K562 (cell line): ENCODE results near the gene SCARF2. TPM values are rescaled to one million over a fixed set of nuclear protein-coding genes. Genes with fewer than 3 reads are reported as not detected.
A peak's percentile ranks its signal among the peaks of the same experiment; 100 is the strongest.

Experiments
- ATAC-seq: fragments of 200-7000 bp; cut with Tn5 transposase; 3 replicates; pipeline ENCODE4 v1.9.1; 2020; ENCODE audit warnings: moderate library complexity
- BruUV-seq: library from RNA; stranded (reverse); fragments of 400-500 nt; replicated peaks from 2 replicates; lab custom pipeline; 2021; lab: Mats Ljungman, UMichigan
- CTCF ChIA-PET: fragments of 300-600 bp; formaldehyde crosslinking; extraction: SDS; loops from one replicate; lab custom pipeline; 2021; ENCODE audit warnings: low intra/inter-chr PET ratio; lab: Yijun Ruan, JAX
- POLR2A ChIA-PET: fragments of 300-600, 350-650 bp; sonication (Branson Sonifier 250); formaldehyde crosslinking; extraction: SDS; loops from one replicate; lab custom pipeline; 2021; ENCODE audit warnings: antibody characterized with exemption, inconsistent platforms; lab: Yijun Ruan, JAX
- DNase-seq, 4 experiments: peaks; one replicate each; pipeline versions ENCODE4 v3.0.0 to v3.0.0-alpha.2; 2011 to 2018; ENCODE audit warnings: low spot score in 3 of 4, mixed read lengths in 3 of 4; ENCODE audit errors: extremely low read depth in 1 of 4
- FAIRE-seq: peaks from 2 replicates; lab custom pipeline; 2011; peaks lifted over from hg19 to GRCh38; lab: Jason Lieb, UNC
- H2AFZ ChIP-seq: 2 replicates; pipeline ENCODE4 v1.6.0; 2011; ENCODE audit warnings: low read depth, low read length, control low read depth, inconsistent platforms
- H3K27ac ChIP-seq: fragments of 200-600 bp; 3 replicates; pipeline ENCODE4 v1.8.0; 2011; ENCODE audit warnings: low read depth, mild to moderate bottlenecking, control low read depth, inconsistent platforms, low read length, moderate library complexity, mixed read lengths; ENCODE audit errors: extremely low read depth
- H3K27me3 ChIP-seq, 2 experiments: fragments of 300-600 bp in 1 of 2; 2 replicates in 1 of 2; 3 replicates in 1 of 2; pipeline versions ENCODE4 v1.6.0 to v1.8.0; 2011; ENCODE audit warnings: inconsistent platforms in 2 of 2, low read length in 2 of 2, mild to moderate bottlenecking in 1 of 2, mixed read lengths in 1 of 2, moderate library complexity in 1 of 2; ENCODE audit not compliant: control insufficient read depth in 2 of 2, insufficient read depth in 2 of 2
- H3K36me3 ChIP-seq: fragments of 300-600 bp; 3 replicates; pipeline ENCODE4 v1.8.0; 2011; ENCODE audit warnings: mild to moderate bottlenecking, low read length, inconsistent platforms; ENCODE audit not compliant: control insufficient read depth, insufficient read depth
- H3K4me1 ChIP-seq, 2 experiments: fragments of 200-600 bp in 1 of 2; replicated peaks in 1 of 2; 2 replicates in 1 of 2; 3 replicates in 1 of 2; pipeline versions ENCODE4 v1.5.1 to v1.8.0; 2011; ENCODE audit warnings: inconsistent platforms in 2 of 2, low read length in 2 of 2, mild to moderate bottlenecking in 1 of 2, mixed read lengths in 1 of 2, moderate library complexity in 1 of 2; ENCODE audit not compliant: control insufficient read depth in 2 of 2, insufficient read depth in 2 of 2
- H3K4me2 ChIP-seq: 2 replicates; pipeline ENCODE4 v1.6.1; 2011; ENCODE audit warnings: low read length, control low read depth, inconsistent platforms, mixed read lengths; ENCODE audit not compliant: insufficient read depth
- H3K4me3 ChIP-seq: fragments of 200-600 bp; sonication (generic), shearing (Covaris generic); 2 replicates; pipeline ENCODE4 v1.5.1; 2016; ENCODE audit warnings: control low read depth, inconsistent platforms
- H3K79me2 ChIP-seq: fragments of 200-600 bp; 3 replicates; pipeline ENCODE4 v1.8.0; 2011; ENCODE audit warnings: low read length, inconsistent platforms; ENCODE audit not compliant: control insufficient read depth, insufficient read depth
- H3K9ac ChIP-seq, 2 experiments: 2 replicates each; pipeline versions ENCODE4 v1.6.0 to v1.6.1; 2011; ENCODE audit warnings: low read depth in 2 of 2, low read length in 2 of 2, control low read depth in 1 of 2, inconsistent platforms in 1 of 2, mild to moderate bottlenecking in 1 of 2, mixed read lengths in 1 of 2; ENCODE audit not compliant: insufficient read depth in 1 of 2
- H3K9me1 ChIP-seq: one replicate; pipeline ENCODE4 v1.6.0; 2011; ENCODE audit warnings: inconsistent platforms, mild to moderate bottlenecking, low read length, moderate library complexity; ENCODE audit not compliant: control insufficient read depth, insufficient read depth
- H3K9me3 ChIP-seq: replicated peaks from 2 replicates; pipeline ENCODE4 v1.5.1; 2011; ENCODE audit warnings: low read depth, low read length, inconsistent platforms; ENCODE audit not compliant: control insufficient read depth, insufficient read depth
- H4K20me1 ChIP-seq: replicated peaks from 2 replicates; pipeline ENCODE4 v1.6.1; 2011; ENCODE audit warnings: low read length, inconsistent platforms, mixed read lengths; ENCODE audit not compliant: control insufficient read depth, insufficient read depth
- BRF1 ChIP-seq: IDR thresholded peaks from 3 replicates; pipeline ENCODE4 v1.6.1; 2011; ENCODE audit warnings: borderline replicate concordance, mild to moderate bottlenecking; ENCODE audit not compliant: insufficient read length; ENCODE audit errors: extremely low read depth
- FOSL1 ChIP-seq: fragments of 200-800 bp; sonication (Bioruptor generic); conservative IDR thresholded peaks from 2 replicates; pipeline ENCODE4 v1.6.1; 2016; ENCODE audit warnings: missing genetic modification characterization, missing compliant biosample characterization
- JUND ChIP-seq, 2 experiments: IDR thresholded peaks; 2 replicates in 1 of 2; 3 replicates in 1 of 2; pipeline ENCODE4 v1.6.1; 2011; ENCODE audit warnings: borderline replicate concordance in 2 of 2, low read depth in 2 of 2, low read length in 2 of 2, improper control_type of control experiment in 1 of 2, missing biosample characterization in 1 of 2, missing genetic modification characterization in 1 of 2, missing genetic modification reagents in 1 of 2
- MTA3 ChIP-seq: fragments of 450-650 bp; formaldehyde crosslinking; IDR thresholded peaks from 2 replicates; pipeline ENCODE4 v1.6.1; 2017; ENCODE audit warnings: mild to moderate bottlenecking, borderline replicate concordance
- RBM14 ChIP-seq: fragments of 200-400 bp; formaldehyde crosslinking; IDR thresholded peaks from 2 replicates; pipeline ENCODE4 v1.6.1; 2018; ENCODE audit warnings: low read depth, mild to moderate bottlenecking, low read length, moderate library complexity, borderline replicate concordance; ENCODE audit not compliant: insufficient read depth
- RBM39 ChIP-seq: fragments of 200-400 bp; formaldehyde crosslinking; optimal IDR thresholded peaks from 2 replicates; pipeline ENCODE3; 2018; ENCODE audit warnings: low read depth, low read length
- SAFB ChIP-seq: fragments of 200-400 bp; formaldehyde crosslinking; IDR thresholded peaks from 2 replicates; pipeline ENCODE4 v1.6.1; 2017; ENCODE audit warnings: low read depth, low read length, borderline replicate concordance
- TCFL5 ChIP-seq: fragments of 250-450 bp; sonication (Bioruptor Pico); conservative IDR thresholded peaks from 2 replicates; pipeline ENCODE4 v1.6.1; 2021; ENCODE audit warnings: mild to moderate bottlenecking, moderate library complexity, matching md5 sums
- TEAD2 ChIP-seq: fragments of 450-650 bp; IDR thresholded peaks from 2 replicates; pipeline ENCODE4 v1.6.1; 2016; ENCODE audit warnings: missing genetic modification characterization, control low read depth, missing compliant biosample characterization
- ZBED1 ChIP-seq: IDR thresholded peaks from 2 replicates; pipeline ENCODE4 v1.6.1; 2014
- ZFX ChIP-seq: sonication (generic); formaldehyde crosslinking; IDR thresholded peaks from 2 replicates; pipeline ENCODE4 v1.8.0; 2022; ENCODE audit warnings: mild to moderate bottlenecking, missing genetic modification reagents, moderate library complexity
- ZNF780A ChIP-seq: fragments of 250-450 bp; sonication (Bioruptor Pico); IDR thresholded peaks from 2 replicates; pipeline ENCODE4 v1.5.0; 2021; ENCODE audit warnings: mild to moderate bottlenecking
- WGBS: fragments of 100-300 bp; shearing (Covaris generic); methylation state at CpG from one replicate; pipeline ENCODE4 v1.1.6; 2016; ENCODE audit warnings: low coverage, mixed read lengths; ENCODE audit not compliant: insufficient coverage; ENCODE audit errors: missing lambda C conversion rate; 5-methylcytosine and 5-hydroxymethylcytosine counted together
- in situ Hi-C: fragments of 300-500 bp; cut with MboI; formaldehyde crosslinking; loops from 4 replicates; pipeline ENCODE4 v1.15.0; 2018; ENCODE audit warnings: inconsistent platforms, mixed read lengths
- intact Hi-C: fragments of 100-400 bp; cut with micrococcal nuclease; formaldehyde crosslinking; loops from 2 replicates; pipeline ENCODE4 v1.14.2; 2022
- polyA plus RNA-seq, 8 experiments: library from polyadenylated mRNA; depleted of rRNA in 4 of 8; stranded (reverse) in 5 of 8; unstranded in 3 of 8; fragments of >200 nt; fragmentation: Nextera tagmentation in 2 of 8; fragmentation: Illumina TruSeq in 1 of 8; extraction: Ambion mirVana in 2 of 8; extraction: Trizol in 1 of 8; gene quantifications; 2 replicates each; pipeline versions ENCODE4 v1.2.1 to v1.2.3, GENCODE V29; 2011 to 2014; ENCODE audit warnings: inconsistent platforms in 1 of 8, missing spikeins in 1 of 8
- total RNA-seq, 7 experiments: library from RNA; depleted of rRNA in 6 of 7; stranded (reverse); fragments of >200 nt in 6 of 7; fragmentation: Illumina TruSeq in 2 of 7; extraction: Trizol in 2 of 7; gene quantifications; 2 replicates each; pipeline versions ENCODE4 v1.2.1 to v1.2.3, GENCODE V29; 2011 to 2021; ENCODE audit warnings: low replicate concordance in 1 of 7
- TF ChIP-seq, protein P1 (sequence below): fragments of 250-450 bp; sonication (Bioruptor Pico); IDR thresholded peaks from 2 replicates; pipeline ENCODE4 v1.8.0; 2022; ENCODE audit warnings: moderate library complexity, mild to moderate bottlenecking, inconsistent platforms
- TF ChIP-seq, protein P2 (sequence below): IDR thresholded peaks from 3 replicates; pipeline ENCODE4 v1.6.1; 2011; ENCODE audit warnings: borderline replicate concordance, mild to moderate bottlenecking, moderate library complexity; ENCODE audit not compliant: insufficient read length; ENCODE audit errors: extremely low read depth
- TF ChIP-seq, protein P3 (sequence below): fragments of 450-650 bp; IDR thresholded peaks from 2 replicates; pipeline ENCODE4 v1.7.0; 2016; ENCODE audit warnings: borderline replicate concordance

The SCARF2 gene
- total and polyA plus RNA-seq, 9 of the 15 experiments (the other 6 are each of a cell fraction or from before 2014, with no cell fraction given): 0.06 to 0.32 (median 0.21) TPM; not detected in 5

DNA sequence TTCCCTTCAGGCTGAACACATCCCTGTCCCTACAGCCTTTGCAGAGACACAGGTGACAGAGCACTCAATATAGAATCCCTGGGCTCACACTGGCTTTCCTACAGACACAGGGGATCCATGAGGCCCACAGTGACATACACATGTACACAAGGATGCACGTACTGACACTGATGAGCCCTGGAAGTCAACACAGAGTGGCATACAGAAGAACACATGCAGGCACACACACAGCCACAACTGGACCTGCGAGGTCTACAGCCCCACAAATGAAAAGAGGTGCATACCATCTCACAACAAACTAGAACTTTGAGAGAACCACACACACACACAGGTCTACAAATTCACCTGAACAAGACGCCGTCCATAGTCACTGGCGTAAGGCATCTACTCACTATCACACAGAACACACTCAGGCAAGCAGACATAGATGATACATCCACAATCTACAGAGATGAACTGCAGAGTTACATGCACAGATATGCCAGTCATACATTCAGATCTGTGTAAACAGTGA, 47.2 kb downstream of the SCARF2 start:
- FAIRE-seq: no peak
- H3K36me3 ChIP-seq: peaks cover 3% of the 10 kb centered on the region; the same call in 1 of the 3 replicates
- no TSS peak for BruUV-seq
- peaks cover 16 to 31% of the 10 kb centered on the region in 2 experiments for H3K4me1 ChIP-seq
- DNase-seq: peak in 2 of 4 experiments; percentile 11 to 18
- H3K9ac ChIP-seq: no peak overlapping the region
- peak overlapping the region; percentile 4; the same call in 1 of the 2 replicates for H2AFZ ChIP-seq
- 10% methylated on average over 5 of the region's 5 CpGs for WGBS
- H3K27me3 ChIP-seq: peaks cover 16 to 33% of the 10 kb centered on the region in 2 experiments
- in situ Hi-C loops (loop anchor here (10.0 kb wide), 1 partner anchor 46 kb away; no protein-coding TSS in a partner anchor), intact Hi-C loops (no loop called here)
- ATAC-seq: no peak
- H3K9me1 ChIP-seq: no peaks in the 10 kb centered on the region
- peaks cover 10% of the 10 kb centered on the region for H3K9me3 ChIP-seq
- ChIA-PET CTCF (interaction anchor here (0.6 kb wide), 1 partner anchor 9 kb away, joined by 4 read pairs; no protein-coding TSS in a partner anchor), POLR2A (interaction anchor here (7.0 kb wide), 1 partner anchor 10 kb away, joined by 62 read pairs; no protein-coding TSS in a partner anchor)
- H4K20me1 ChIP-seq: no peaks in the 10 kb centered on the region
- peaks cover 14% of the 10 kb centered on the region for H3K79me2 ChIP-seq
- no peak overlapping the region for H3K4me2 ChIP-seq
- no peak overlapping the region for H3K4me3 ChIP-seq
- H3K27ac ChIP-seq: no peak overlapping the region
- TF ChIP-seq, protein P1, sequence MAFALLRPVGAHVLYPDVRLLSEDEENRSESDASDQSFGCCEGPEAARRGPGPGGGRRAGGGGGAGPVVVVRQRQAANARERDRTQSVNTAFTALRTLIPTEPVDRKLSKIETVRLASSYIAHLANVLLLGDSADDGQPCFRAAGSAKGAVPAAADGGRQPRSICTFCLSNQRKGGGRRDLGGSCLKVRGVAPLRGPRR (CRISPR knock-in tag): 0 out of 2 replicates have a peak, but pooled peaks have one; percentile 13
- TF ChIP-seq, protein P2, sequence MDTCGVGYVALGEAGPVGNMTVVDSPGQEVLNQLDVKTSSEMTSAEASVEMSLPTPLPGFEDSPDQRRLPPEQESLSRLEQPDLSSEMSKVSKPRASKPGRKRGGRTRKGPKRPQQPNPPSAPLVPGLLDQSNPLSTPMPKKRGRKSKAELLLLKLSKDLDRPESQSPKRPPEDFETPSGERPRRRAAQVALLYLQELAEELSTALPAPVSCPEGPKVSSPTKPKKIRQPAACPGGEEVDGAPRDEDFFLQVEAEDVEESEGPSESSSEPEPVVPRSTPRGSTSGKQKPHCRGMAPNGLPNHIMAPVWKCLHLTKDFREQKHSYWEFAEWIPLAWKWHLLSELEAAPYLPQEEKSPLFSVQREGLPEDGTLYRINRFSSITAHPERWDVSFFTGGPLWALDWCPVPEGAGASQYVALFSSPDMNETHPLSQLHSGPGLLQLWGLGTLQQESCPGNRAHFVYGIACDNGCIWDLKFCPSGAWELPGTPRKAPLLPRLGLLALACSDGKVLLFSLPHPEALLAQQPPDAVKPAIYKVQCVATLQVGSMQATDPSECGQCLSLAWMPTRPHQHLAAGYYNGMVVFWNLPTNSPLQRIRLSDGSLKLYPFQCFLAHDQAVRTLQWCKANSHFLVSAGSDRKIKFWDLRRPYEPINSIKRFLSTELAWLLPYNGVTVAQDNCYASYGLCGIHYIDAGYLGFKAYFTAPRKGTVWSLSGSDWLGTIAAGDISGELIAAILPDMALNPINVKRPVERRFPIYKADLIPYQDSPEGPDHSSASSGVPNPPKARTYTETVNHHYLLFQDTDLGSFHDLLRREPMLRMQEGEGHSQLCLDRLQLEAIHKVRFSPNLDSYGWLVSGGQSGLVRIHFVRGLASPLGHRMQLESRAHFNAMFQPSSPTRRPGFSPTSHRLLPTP: no peak
- no peak for TF ChIP-seq ZNF780A
- no peak for TF ChIP-seq MTA3
- TF ChIP-seq ZFX (CRISPR knock-in tag): no peak
- no peak for TF ChIP-seq ZBED1
- TF ChIP-seq FOSL1 (tag): no peak
- no peak for TF ChIP-seq TCFL5
- no peak for TF ChIP-seq BRF1
- TF ChIP-seq, protein P3, sequence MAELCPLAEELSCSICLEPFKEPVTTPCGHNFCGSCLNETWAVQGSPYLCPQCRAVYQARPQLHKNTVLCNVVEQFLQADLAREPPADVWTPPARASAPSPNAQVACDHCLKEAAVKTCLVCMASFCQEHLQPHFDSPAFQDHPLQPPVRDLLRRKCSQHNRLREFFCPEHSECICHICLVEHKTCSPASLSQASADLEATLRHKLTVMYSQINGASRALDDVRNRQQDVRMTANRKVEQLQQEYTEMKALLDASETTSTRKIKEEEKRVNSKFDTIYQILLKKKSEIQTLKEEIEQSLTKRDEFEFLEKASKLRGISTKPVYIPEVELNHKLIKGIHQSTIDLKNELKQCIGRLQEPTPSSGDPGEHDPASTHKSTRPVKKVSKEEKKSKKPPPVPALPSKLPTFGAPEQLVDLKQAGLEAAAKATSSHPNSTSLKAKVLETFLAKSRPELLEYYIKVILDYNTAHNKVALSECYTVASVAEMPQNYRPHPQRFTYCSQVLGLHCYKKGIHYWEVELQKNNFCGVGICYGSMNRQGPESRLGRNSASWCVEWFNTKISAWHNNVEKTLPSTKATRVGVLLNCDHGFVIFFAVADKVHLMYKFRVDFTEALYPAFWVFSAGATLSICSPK: no peak
- no peak for TF ChIP-seq JUND (IDR thresholded peaks at IDR 0.05; ENCODE audit: borderline replicate concordance, low read depth, low read length)
- TF ChIP-seq JUND (tag; IDR thresholded peaks at IDR 0.05; ENCODE audit: borderline replicate concordance, low read depth, low read length): no peak
- no peak for TF ChIP-seq RBM14
- no peak for TF ChIP-seq TEAD2 (tag)
- TF ChIP-seq RBM39: no peak
- no peak for TF ChIP-seq SAFB
